HEK293T (cell line): ENCODE results near the gene COL19A1.

ENCODE experiments used
- CTCF ChIA-PET: fragments of 350-600 bp; formaldehyde crosslinking; extraction: SDS; loops from one replicate; lab custom pipeline; 2021; ENCODE audit warnings: antibody characterized with exemption, inconsistent platforms; lab: Yijun Ruan, JAX
- POLR2A ChIA-PET: fragments of 350-600 bp; formaldehyde crosslinking; extraction: SDS; loops from one replicate; lab custom pipeline; 2020; ENCODE audit warnings: antibody characterized with exemption, inconsistent platforms; lab: Yijun Ruan, JAX
- DNase-seq: peaks from one replicate; pipeline ENCODE4 v3.0.0; 2012; ENCODE audit warnings: mixed read lengths; ENCODE audit errors: extremely low spot score
- ARNT ChIP-seq: fragments of 450-650 bp; IDR thresholded peaks from 2 replicates; pipeline ENCODE4 v1.6.1; 2017; ENCODE audit warnings: mild to moderate bottlenecking
- BHLHE40 ChIP-seq: fragments of 450-650 bp; IDR thresholded peaks from 2 replicates; pipeline ENCODE4 v1.6.1; 2016; ENCODE audit warnings: mild to moderate bottlenecking, moderate library complexity, borderline replicate concordance
- CTBP1 ChIP-seq: fragments of 450-650 bp; IDR thresholded peaks from 2 replicates; pipeline ENCODE4 v1.6.1; 2016; ENCODE audit warnings: borderline replicate concordance
- ELF4 ChIP-seq: fragments of 450-650 bp; IDR thresholded peaks from 2 replicates; pipeline ENCODE4 v1.6.1; 2017; ENCODE audit warnings: antibody characterized with exemption
- FOXA1 ChIP-seq: fragments of 450-650 bp; IDR thresholded peaks from 2 replicates; pipeline ENCODE4 v1.6.1; 2016; ENCODE audit warnings: mild to moderate bottlenecking
- FOXK2 ChIP-seq: fragments of 450-650 bp; IDR thresholded peaks from 2 replicates; pipeline ENCODE4 v1.6.1; 2016; ENCODE audit warnings: mild to moderate bottlenecking
- FOXM1 ChIP-seq: fragments of 450-650 bp; IDR thresholded peaks from 2 replicates; pipeline ENCODE4 v1.6.1; 2017; ENCODE audit warnings: mild to moderate bottlenecking, borderline replicate concordance
- HDGF ChIP-seq: fragments of 450-650 bp; IDR thresholded peaks from 2 replicates; pipeline ENCODE4 v1.6.1; 2017; ENCODE audit warnings: antibody characterized with exemption, borderline replicate concordance
- L3MBTL2 ChIP-seq: fragments of 450-650 bp; conservative IDR thresholded peaks from 2 replicates; pipeline ENCODE4 v1.6.1; 2016; ENCODE audit warnings: mild to moderate bottlenecking
- LEF1 ChIP-seq: fragments of 450-650 bp; IDR thresholded peaks from 2 replicates; pipeline ENCODE4 v1.6.1; 2017; ENCODE audit warnings: mild to moderate bottlenecking, borderline replicate concordance
- NFRKB ChIP-seq: fragments of 450-650 bp; IDR thresholded peaks from 2 replicates; pipeline ENCODE4 v1.6.1; 2016; ENCODE audit warnings: mild to moderate bottlenecking, moderate library complexity
- PKNOX1 ChIP-seq: fragments of 450-650 bp; IDR thresholded peaks from 2 replicates; pipeline ENCODE4 v1.6.1; 2016
- SP1 ChIP-seq: fragments of 450-650 bp; IDR thresholded peaks from 2 replicates; pipeline ENCODE4 v1.6.1; 2017
- SUZ12 ChIP-seq: fragments of 450-650 bp; IDR thresholded peaks from 2 replicates; pipeline ENCODE4 v1.6.1; 2016; ENCODE audit warnings: mild to moderate bottlenecking
- TARDBP ChIP-seq: fragments of 450-650 bp; IDR thresholded peaks from 2 replicates; pipeline ENCODE4 v1.6.1; 2016
- ZNF384 ChIP-seq: fragments of 450-650 bp; IDR thresholded peaks from 2 replicates; pipeline ENCODE4 v1.6.1; 2016

Gene COL19A1

DNA sequence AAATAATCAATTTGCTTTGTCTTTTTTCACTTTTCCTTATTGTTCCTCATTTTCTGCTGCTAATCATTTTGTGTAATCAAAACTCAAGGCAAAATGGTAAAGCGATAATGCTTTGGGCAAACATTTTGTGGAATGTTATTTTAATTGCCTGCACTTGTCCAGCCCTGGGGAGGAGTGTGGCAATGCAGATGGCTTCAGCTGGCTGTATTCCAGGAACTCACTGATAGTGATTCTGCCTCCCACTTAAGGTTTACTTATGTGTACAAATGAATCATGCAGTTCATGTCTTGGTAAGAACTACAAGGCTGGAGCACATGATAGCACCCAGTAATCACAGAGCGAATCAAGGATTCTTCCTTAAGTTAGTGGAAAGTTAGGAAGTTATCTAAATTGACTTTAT is 107.8 kb downstream of the COL19A1 start:
- no peak for DNase-seq
- TF ChIP-seq NFRKB, result no peak
- no peak for TF ChIP-seq LEF1
- TF ChIP-seq HDGF, result no peak
- no peak for TF ChIP-seq CTBP1
- TF ChIP-seq SP1, result no peak
- TF ChIP-seq FOXK2, result no peak
- TF ChIP-seq FOXA1, result no peak
- no peak for TF ChIP-seq L3MBTL2
- no peak for TF ChIP-seq PKNOX1
- no peak for TF ChIP-seq FOXM1
- TF ChIP-seq ZNF384, result no peak
- no peak for TF ChIP-seq BHLHE40
- TF ChIP-seq ELF4, result no peak
- no peak for TF ChIP-seq ARNT
- TF ChIP-seq TARDBP, result no peak
- no peak for TF ChIP-seq SUZ12
- CTCF ChIA-PET, result no interaction called here
- POLR2A ChIA-PET, result no interaction called here

DNA sequence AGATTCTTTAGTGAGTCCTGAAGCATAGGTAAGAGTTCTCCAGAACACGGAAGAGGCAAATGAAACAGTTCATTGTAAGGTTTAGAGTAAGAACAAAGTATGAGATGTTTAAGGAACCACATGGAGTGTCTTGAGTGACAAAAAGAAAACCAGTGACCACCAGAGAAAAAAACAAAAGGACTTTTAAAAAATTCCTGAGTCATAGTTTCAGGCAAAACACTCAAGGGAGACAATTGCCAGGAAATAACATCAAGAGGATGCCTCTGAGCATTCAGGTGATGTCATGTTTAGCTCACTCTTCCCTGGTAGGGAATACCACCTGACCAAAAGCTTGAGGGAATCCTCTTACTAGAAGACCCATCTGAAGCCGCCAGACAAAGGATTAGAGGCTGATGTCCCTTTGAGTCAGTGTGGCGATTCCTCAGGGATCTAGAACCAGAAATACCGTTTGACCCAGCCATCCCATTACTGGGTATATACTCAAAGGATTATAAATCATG is 110.3 kb downstream of the COL19A1 start:
- POLR2A ChIA-PET, result no interaction called here
- TF ChIP-seq SUZ12 (no peak), SP1 (no peak), FOXM1 (no peak), HDGF (no peak), LEF1 (no peak), TARDBP (no peak), NFRKB (no peak), CTBP1 (no peak), ZNF384 (no peak), FOXK2 (no peak), FOXA1 (no peak), ARNT (no peak), BHLHE40 (no peak), ELF4 (no peak), PKNOX1 (no peak), L3MBTL2 (no peak)
- CTCF ChIA-PET, result no interaction called here
- DNase-seq, result no peak

GRCh38 chr6:69980624-69981023 is 114.3 kb downstream of the COL19A1 start:
- DNase-seq, result no peak
- CTCF ChIA-PET, result no interaction called here
- POLR2A ChIA-PET, result no interaction called here
- TF ChIP-seq LEF1 (no peak), BHLHE40 (no peak), SUZ12 (no peak), FOXM1 (no peak), NFRKB (no peak)

DNA sequence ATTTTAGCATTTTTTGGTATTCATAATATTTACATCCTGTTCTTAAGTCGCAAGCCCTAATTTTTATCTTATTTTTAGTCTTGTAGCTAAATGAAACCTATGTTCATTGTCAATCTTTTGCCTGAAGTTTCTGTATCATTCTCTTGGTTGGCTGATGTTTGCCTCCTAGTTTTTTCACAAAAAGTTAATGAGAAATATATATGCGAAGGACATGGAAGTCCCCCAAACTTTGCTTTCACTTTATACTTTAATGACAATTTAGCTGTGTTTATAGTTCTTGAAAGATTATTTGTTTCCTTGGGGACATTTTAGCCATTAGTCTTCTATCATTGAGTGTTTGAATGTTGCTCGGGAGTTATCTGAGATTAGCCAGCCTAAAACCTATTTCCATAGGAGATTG is 118.2 kb downstream of the COL19A1 start:
- POLR2A ChIA-PET, result no interaction called here
- TF ChIP-seq FOXK2, result no peak
- no peak for TF ChIP-seq SUZ12
- no peak for TF ChIP-seq BHLHE40
- TF ChIP-seq ARNT, result no peak
- TF ChIP-seq SP1, result no peak
- no peak for TF ChIP-seq NFRKB
- no peak for TF ChIP-seq ELF4
- TF ChIP-seq L3MBTL2, result no peak
- no peak for TF ChIP-seq LEF1
- TF ChIP-seq ZNF384, result no peak
- no peak for TF ChIP-seq PKNOX1
- TF ChIP-seq CTBP1, result no peak
- TF ChIP-seq FOXA1, result no peak
- TF ChIP-seq FOXM1, result no peak
- TF ChIP-seq HDGF, result no peak
- TF ChIP-seq TARDBP, result no peak
- no peak for DNase-seq
- CTCF ChIA-PET, result no interaction called here

DNA sequence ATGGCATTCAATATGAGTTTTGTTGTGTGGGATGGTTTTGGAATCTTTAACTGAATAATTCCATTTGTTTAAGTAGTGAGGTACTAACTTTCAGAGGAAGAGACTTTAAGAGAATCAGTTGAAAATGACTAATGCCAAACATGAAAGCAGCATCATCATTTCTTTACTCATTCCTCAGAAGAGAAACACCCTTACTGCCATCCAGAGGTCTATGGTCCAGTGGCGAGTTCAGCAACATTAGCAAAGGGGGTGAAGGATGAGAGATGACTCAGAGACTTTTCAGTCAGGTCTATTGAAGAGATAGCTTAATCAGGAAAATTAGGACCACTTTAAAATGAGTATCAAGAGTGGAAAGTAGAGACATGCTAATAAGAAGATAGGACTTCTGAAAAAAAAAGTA is 118.8 kb downstream of the COL19A1 start:
- no peak for DNase-seq
- ChIA-PET CTCF (no interaction called here), POLR2A (no interaction called here)
- TF ChIP-seq ARNT (no peak), L3MBTL2 (no peak), LEF1 (no peak), TARDBP (no peak), CTBP1 (no peak), SUZ12 (no peak), FOXK2 (no peak), FOXA1 (no peak), FOXM1 (no peak), ZNF384 (no peak), PKNOX1 (no peak)

GRCh38 chr6:69987550-69987949 is 121.2 kb downstream of the COL19A1 start:
- TF ChIP-seq ELF4 (no peak), L3MBTL2 (no peak)
- DNase-seq, result no peak
- POLR2A ChIA-PET, result no interaction called here
- CTCF ChIA-PET, result no interaction called here
